ENCODE data around the gene GAB3.
A peak's percentile ranks its signal among the peaks of the same experiment; 100 is the strongest.

The GAB3 gene

DNA sequence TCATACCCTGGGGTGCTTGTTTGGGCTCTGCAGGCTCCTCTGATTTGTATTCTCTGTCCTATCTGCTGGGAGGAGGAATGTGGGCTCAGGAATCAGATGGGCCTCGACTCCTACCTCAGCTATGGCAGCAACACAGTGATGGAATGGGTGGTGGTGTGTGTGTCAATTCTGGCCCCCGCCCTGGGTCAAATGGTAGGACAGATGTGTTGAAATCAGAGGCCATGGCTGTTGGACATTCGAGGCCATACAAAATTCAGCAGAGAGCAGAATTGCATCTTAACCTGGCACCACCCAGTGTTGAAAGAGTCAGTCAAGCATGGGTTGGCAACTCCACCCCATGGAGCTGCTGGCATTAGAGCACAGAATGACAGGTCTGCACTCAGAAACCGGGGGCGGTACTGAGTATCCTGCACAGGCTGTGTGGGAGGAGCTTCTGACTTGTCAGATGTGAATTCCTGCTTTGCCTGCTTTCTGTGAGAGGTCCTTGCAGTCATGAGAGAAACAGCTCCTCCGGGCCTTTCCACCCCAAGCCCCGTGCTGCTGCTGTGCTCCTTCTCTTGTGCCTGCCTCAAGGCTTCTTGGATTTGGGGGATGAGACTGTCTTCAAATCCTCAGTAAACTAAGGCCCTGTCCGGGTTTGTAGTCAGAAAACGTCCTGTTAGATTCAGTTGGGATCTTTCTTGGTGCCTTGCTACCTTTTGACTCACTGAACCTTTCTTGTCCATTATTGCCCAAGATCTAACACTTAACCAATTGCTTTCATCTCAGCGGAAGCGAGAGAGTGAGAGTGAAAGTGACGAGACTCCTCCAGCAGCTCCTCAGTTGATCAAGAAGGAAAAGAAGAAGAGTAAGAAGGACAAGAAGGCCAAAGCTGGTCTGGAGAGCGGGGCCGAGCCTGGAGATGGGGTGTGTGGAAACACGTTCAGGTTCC, 24.8 kb upstream of the GAB3 start:
- no peak overlapping the region for H2AFZ ChIP-seq (ENCODE audit: low read depth, low read length)
- H3K9me3 ChIP-seq (ENCODE audit: insufficient read depth, low read length), result no peaks in the 10 kb centered on the region
- H3K4me3 ChIP-seq (ENCODE audit: low read length), result no peak overlapping the region
- no peaks in the 10 kb centered on the region for H3K27me3 ChIP-seq (ENCODE audit: low read depth, low read length)
- H3K36me3 ChIP-seq (replicated peaks; ENCODE audit: low read depth, low read length), result peaks cover 43% of the 10 kb centered on the region
- TF ChIP-seq EZH2phosphoT487 (IDR thresholded peaks at IDR 0.05; ENCODE audit: low read depth) (no peak), CTCF (IDR thresholded peaks at IDR 0.05; ENCODE audit: low read depth, low read length) (no peak)
- H3K27ac ChIP-seq (ENCODE audit: low read length), result no peak overlapping the region
- H3K4me2 ChIP-seq (ENCODE audit: low read length), result no peak overlapping the region
- 0 out of 2 replicates have a peak, but pooled peaks cover 9% of the 10 kb centered on the region for H4K20me1 ChIP-seq (ENCODE audit: insufficient read depth, low read length)
- no peaks in the 10 kb centered on the region for H3K4me1 ChIP-seq (ENCODE audit: low read length)
- peaks cover 8% of the 10 kb centered on the region; the same call in 1 of the 2 replicates for H3K79me2 ChIP-seq (ENCODE audit: low read length)
- H3K9ac ChIP-seq (ENCODE audit: low read length), result no peak overlapping the region

DNA sequence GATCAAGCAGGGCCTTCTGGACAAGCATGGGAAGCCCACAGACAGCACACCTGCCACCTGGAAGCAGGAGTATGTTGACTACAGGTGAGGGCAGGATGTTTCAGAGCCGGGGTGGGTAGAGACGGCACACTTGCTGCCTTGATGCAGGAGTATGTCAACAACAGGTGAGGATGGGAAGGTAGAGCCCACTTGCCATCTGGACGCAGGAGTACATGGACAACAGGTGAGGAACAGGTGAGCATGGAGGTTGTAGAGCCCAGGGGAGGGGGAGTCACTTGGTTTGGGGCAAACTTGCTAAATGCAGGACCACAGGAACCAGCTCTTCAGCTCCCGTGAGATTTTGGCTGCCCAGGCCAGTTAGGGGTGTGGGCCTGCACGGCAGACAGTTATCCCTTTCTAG, 23.7 kb upstream of the GAB3 start:
- Histone ChIP-seq H3K36me3 (replicated peaks; ENCODE audit: low read depth, low read length) (peaks cover 47% of the 10 kb centered on the region), H3K4me2 (ENCODE audit: low read length) (no peak overlapping the region), H3K79me2 (ENCODE audit: low read length) (peaks cover 12% of the 10 kb centered on the region), H3K27me3 (ENCODE audit: low read depth, low read length) (no peaks in the 10 kb centered on the region), H3K4me3 (ENCODE audit: low read length) (no peak overlapping the region), H3K9ac (ENCODE audit: low read length) (no peak overlapping the region), H4K20me1 (ENCODE audit: insufficient read depth, low read length) (0 out of 2 replicates have a peak, but pooled peaks cover 9% of the 10 kb centered on the region), H3K9me3 (ENCODE audit: insufficient read depth, low read length) (no peaks in the 10 kb centered on the region), H3K4me1 (ENCODE audit: low read length) (no peaks in the 10 kb centered on the region), H3K27ac (ENCODE audit: low read length) (no peak overlapping the region), H2AFZ (ENCODE audit: low read depth, low read length) (no peak overlapping the region)
- TF ChIP-seq CTCF (IDR thresholded peaks at IDR 0.05; ENCODE audit: low read depth, low read length) (no peak), EZH2phosphoT487 (IDR thresholded peaks at IDR 0.05; ENCODE audit: low read depth) (no peak)

DNA sequence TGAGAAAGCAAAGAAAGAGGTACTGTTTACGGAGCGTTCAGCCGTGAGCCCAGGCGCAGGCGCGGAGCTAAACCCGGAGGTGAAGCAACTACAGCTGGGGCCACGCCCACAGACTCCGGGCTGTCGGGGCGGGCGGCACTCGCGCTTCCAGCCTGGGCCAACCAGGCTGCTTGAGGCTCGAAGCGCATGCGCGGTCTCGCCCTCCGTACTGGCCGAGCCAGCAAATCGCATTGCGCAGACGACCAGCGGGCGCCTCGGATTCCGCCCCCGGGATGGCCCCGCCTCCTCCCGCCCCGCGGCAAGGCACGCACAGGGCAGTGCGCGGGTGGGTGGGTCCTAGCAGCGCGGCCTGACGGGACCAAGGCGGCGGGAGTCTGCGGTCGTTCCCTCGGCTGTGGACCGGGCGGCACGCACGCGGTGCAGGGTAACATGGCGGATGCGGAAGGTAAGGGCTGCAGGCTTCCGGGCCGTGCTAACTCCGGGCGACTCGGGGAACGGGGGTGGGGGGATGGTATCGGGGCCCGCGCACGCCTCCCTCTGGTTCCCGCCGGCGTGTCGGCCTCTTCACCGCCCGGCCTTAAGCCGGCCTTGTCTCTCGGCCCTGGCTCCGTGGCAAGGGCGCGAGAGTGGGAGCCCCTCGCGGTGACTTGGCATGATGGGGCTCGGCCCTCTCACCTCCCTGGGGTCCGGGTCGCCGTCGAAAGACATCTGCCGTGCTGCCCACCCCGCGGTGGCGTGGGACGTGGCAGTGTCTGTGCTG, 11.8 kb upstream of the GAB3 start, which contains the start of gene DKC1:
Gene DKC1, plus strand, starts transcription at position 328 of the 760 bp plus-strand sequence. Its CDS starts 102 bp downstream, at position 430.
- Histone ChIP-seq H2AFZ (ENCODE audit: low read depth, low read length) (0 out of 2 replicates have a peak within 1 kb of the TSS, but pooled peaks have one; percentile 61), H3K4me2 (ENCODE audit: low read length) (peak within 1 kb of the TSS; percentile 86), H3K9me3 (ENCODE audit: insufficient read depth, low read length) (no peaks in the 10 kb centered on the region), H3K79me2 (ENCODE audit: low read length) (peaks cover 50% of the 10 kb centered on the region), H3K4me3 (ENCODE audit: low read length) (peak within 1 kb of the TSS; percentile 99), H3K27ac (ENCODE audit: low read length) (peak within 1 kb of the TSS; percentile 74), H3K36me3 (replicated peaks; ENCODE audit: low read depth, low read length) (peaks cover 31% of the 10 kb centered on the region), H4K20me1 (ENCODE audit: insufficient read depth, low read length) (peaks cover 8% of the 10 kb centered on the region; the same call in 1 of the 2 replicates), H3K4me1 (ENCODE audit: low read length) (peaks cover 14% of the 10 kb centered on the region), H3K9ac (ENCODE audit: low read length) (peak within 1 kb of the TSS; percentile 89), H3K27me3 (ENCODE audit: low read depth, low read length) (no peaks in the 10 kb centered on the region)
- TF ChIP-seq CTCF (IDR thresholded peaks at IDR 0.05; ENCODE audit: low read depth, low read length) (no peak; the same call in 1 of the 2 replicates), EZH2phosphoT487 (IDR thresholded peaks at IDR 0.05; ENCODE audit: low read depth) (no peak)

Data from OCI-LY3 (cell line).